ENCODE measurements around the gene KDR. TPM values are rescaled to one million over a fixed set of nuclear protein-coding genes. Genes with fewer than 3 reads are reported as not detected.

Gene KDR
- total RNA-seq, 2 donors from 2014 or later, result not detected

GRCh38 chr4:55127521-55127920 is 2.1 kb upstream of the KDR start:
- DNase-seq (ENCODE audit: low spot score in 2 of 2), result no peak
- ATAC-seq, result no peak
- no peaks in the 10 kb centered on the region for H3K9me3 Mint-ChIP-seq
- H3K36me3 Mint-ChIP-seq, result peaks cover 8 to 15% of the 10 kb centered on the region in 2 donors
- H3K27ac Mint-ChIP-seq, result no peak overlapping the region

DNA sequence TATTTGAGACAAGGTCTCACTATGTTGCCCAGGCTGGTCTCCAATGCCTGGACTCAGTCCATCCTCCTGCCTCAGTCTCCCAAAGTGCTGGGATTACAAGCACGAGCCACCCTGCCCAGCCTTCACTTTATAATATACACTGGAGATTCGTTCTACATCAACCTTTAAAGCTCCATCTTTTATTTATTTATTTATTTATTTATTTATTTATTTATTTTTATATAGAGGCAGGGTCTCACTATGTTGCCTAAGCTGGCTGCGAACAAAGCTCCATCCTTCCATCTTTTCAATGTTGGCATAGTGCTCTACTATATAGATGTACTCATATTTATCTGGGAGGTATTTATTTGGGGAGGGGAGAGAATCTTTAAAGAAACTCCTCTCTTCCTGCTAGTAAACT is 1.7 kb upstream of the KDR start:
- Mint-ChIP-seq H3K36me3 (peaks cover 8 to 15% of the 10 kb centered on the region in 2 donors), H3K27ac (no peak overlapping the region), H3K9me3 (no peaks in the 10 kb centered on the region)
- ATAC-seq (no peak), DNase-seq (ENCODE audit: low spot score in 2 of 2) (no peak)

- DNase-seq (ENCODE audit: low spot score in 2 of 2), result no peak
- no peak for ATAC-seq
- Mint-ChIP-seq H3K36me3 (peaks cover 8 to 15% of the 10 kb centered on the region in 2 donors), H3K27ac (no peak overlapping the region), H3K9me3 (no peaks in the 10 kb centered on the region)
Observed at GRCh38 chr4:55125763-55126541, 557 bp upstream of the KDR start.

GRCh38 chr4:55124322-55125076 is 896 bp downstream of the KDR start:
- DNase-seq (ENCODE audit: low spot score in 2 of 2) (no peak), ATAC-seq (no peak)
- H3K9me3 Mint-ChIP-seq, result no peaks in the 10 kb centered on the region
- H3K27ac Mint-ChIP-seq, result no peak overlapping the region
- peaks cover 8 to 15% of the 10 kb centered on the region in 2 donors for H3K36me3 Mint-ChIP-seq

DNA sequence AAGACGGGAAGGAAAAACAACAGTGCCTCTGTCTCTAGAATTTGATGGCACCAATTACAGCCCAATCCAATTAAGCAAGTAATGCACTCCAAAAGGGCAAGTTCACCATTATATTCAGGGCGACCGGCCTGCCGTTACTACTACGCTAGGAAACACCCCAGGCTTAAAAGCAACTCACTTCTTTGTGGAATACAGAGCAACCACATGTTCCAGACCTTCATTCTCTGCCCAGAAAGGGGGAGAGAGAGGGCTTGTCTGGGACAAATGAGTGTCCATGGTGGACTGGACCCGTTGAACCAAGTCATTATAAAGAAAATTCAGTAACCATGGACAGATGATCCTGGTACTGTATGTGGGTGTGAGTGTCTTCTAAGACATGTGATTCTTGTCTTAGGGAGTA is 1.6 kb downstream of the KDR start:
- Mint-ChIP-seq H3K9me3 (no peaks in the 10 kb centered on the region), H3K27ac (no peak overlapping the region), H3K36me3 (peaks cover 8 to 15% of the 10 kb centered on the region in 2 donors)
- ATAC-seq (no peak), DNase-seq (ENCODE audit: low spot score in 2 of 2) (no peak)

DNA sequence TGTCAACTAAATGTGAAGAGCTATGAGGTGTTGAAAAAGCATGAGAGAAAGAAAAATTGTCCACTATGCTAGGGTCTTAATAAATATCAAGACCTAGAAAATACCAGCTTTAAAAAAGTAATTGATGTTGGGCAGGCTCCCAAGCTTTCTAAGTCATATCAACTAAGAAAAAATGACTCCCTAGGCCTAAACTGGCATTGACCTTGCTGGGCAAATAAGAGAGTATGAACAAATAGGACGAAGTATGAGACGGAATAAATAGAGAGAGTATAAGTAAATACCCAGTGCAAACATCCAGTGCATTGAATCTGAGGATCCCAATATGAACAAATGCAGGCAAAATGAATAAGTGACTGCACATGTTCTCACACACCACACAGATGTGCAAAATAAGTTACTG is 3.2 kb downstream of the KDR start:
- ATAC-seq (no peak), DNase-seq (ENCODE audit: low spot score in 2 of 2) (no peak)
- Mint-ChIP-seq H3K9me3 (no peaks in the 10 kb centered on the region), H3K27ac (no peak overlapping the region), H3K36me3 (peaks cover 8 to 10% of the 10 kb centered on the region in 2 donors)

GRCh38 chr4:55121246-55121645 is 4.1 kb downstream of the KDR start:
- ATAC-seq, result no peak
- Mint-ChIP-seq H3K9me3 (no peaks in the 10 kb centered on the region), H3K27ac (no peak overlapping the region), H3K36me3 (peaks cover 4 to 7% of the 10 kb centered on the region in 2 donors)
- no peak for DNase-seq (ENCODE audit: low spot score in 2 of 2)

GRCh38 chr4:55118397-55118796 is 7.0 kb downstream of the KDR start:
- Mint-ChIP-seq H3K9me3 (no peaks in the 10 kb centered on the region), H3K27ac (no peak overlapping the region), H3K36me3 (no peaks in the 10 kb centered on the region)
- DNase-seq (ENCODE audit: low spot score in 2 of 2) (no peak), ATAC-seq (no peak)

GRCh38 chr4:55117511-55117910 is 7.9 kb downstream of the KDR start:
- Mint-ChIP-seq H3K9me3 (no peaks in the 10 kb centered on the region), H3K36me3 (no peaks in the 10 kb centered on the region), H3K27ac (no peak overlapping the region)
- DNase-seq (ENCODE audit: low spot score in 2 of 2) (no peak), ATAC-seq (no peak)

- no peaks in the 10 kb centered on the region for H3K36me3 Mint-ChIP-seq
- no peak for DNase-seq (ENCODE audit: low spot score in 2 of 2)
- H3K27ac Mint-ChIP-seq, result no peak overlapping the region
- no peak for ATAC-seq
- H3K9me3 Mint-ChIP-seq, result no peaks in the 10 kb centered on the region
Observed at GRCh38 chr4:55116450-55116849, 8.9 kb downstream of the KDR start.

DNA sequence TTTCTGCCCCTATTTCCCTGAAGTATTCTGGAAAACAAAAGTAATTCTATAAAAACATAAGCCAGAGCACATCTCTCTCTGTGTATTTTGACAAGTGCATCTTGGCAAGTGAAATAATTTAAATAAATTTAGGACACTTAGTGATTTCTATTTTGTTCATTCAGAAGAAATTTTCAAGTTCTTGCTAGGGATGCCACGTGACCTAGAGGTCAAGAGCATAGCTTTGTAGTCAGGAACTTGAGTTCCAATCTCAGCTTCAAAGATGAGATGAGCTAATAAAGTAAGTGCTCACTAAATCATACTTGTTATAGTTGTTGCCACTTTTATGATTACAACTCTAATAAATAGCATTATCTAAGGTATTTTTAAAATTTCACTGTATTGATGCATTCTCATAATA is 13.8 kb downstream of the KDR start:
- Mint-ChIP-seq H3K27ac (no peak overlapping the region), H3K9me3 (no peaks in the 10 kb centered on the region), H3K36me3 (no peaks in the 10 kb centered on the region)
- DNase-seq (ENCODE audit: low spot score in 2 of 2) (no peak), ATAC-seq (no peak)

- DNase-seq (ENCODE audit: low spot score in 2 of 2) (no peak), ATAC-seq (no peak)
- no peak overlapping the region for H3K27ac Mint-ChIP-seq
- no peaks in the 10 kb centered on the region for H3K36me3 Mint-ChIP-seq
- peaks cover 0 to under 1% of the 10 kb centered on the region in 2 donors for H3K9me3 Mint-ChIP-seq
Observed at GRCh38 chr4:55110131-55110530, 15.3 kb downstream of the KDR start.

DNA sequence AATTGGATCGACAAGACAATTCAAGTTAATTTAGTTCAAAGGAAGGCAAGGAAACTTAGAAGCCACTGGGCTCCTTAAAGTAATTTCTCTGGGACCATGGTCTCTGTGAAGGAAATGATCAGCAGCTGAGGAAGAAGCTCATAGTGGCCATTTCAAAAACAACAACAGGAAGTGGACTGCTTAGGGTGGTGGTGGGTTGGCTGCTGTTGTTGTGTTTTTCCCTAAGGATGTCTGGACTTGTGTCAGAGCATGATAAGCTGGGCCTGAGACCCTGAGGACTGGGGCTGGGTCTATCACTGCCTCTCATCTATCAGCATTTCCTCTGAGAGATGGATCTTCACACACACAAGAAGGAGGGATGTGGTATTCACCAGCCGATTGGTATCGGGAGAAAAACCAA is 18.3 kb downstream of the KDR start:
- peaks cover 0 to 4% of the 10 kb centered on the region in 2 donors for H3K9me3 Mint-ChIP-seq
- no peaks in the 10 kb centered on the region for H3K36me3 Mint-ChIP-seq
- no peak overlapping the region for H3K27ac Mint-ChIP-seq
- DNase-seq (ENCODE audit: low spot score in 2 of 2) (no peak), ATAC-seq (no peak)

- Mint-ChIP-seq H3K9me3 (peaks cover 0 to 4% of the 10 kb centered on the region in 2 donors), H3K36me3 (no peaks in the 10 kb centered on the region), H3K27ac (no peak overlapping the region)
- no peak for DNase-seq (ENCODE audit: low spot score in 2 of 2)
- ATAC-seq, result no peak
Observed at GRCh38 chr4:55103224-55103623, 22.2 kb downstream of the KDR start.

DNA sequence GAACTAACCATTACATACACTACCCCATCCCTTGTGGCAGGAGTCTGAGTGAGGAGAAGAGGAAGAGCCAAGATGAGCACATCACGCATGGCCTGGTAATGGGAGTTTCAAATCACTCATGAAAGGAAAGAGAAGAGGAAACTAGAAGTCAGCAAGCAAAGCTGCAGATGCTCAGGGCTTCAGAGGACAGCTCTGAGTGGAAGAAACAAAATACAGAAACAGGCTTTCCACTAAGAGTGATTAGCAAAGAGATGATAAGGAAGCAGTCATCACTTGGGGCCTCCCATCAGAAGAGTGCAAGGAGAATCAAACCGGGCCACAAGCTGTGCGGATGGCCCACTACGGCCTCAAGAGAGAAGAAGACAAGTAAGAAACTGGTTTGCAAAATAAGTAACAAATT is 25.6 kb downstream of the KDR start:
- Mint-ChIP-seq H3K27ac (no peak overlapping the region), H3K36me3 (no peaks in the 10 kb centered on the region), H3K9me3 (peaks cover 0 to under 1% of the 10 kb centered on the region in 2 donors)
- DNase-seq (ENCODE audit: low spot score in 2 of 2) (no peak), ATAC-seq (no peak)

DNA sequence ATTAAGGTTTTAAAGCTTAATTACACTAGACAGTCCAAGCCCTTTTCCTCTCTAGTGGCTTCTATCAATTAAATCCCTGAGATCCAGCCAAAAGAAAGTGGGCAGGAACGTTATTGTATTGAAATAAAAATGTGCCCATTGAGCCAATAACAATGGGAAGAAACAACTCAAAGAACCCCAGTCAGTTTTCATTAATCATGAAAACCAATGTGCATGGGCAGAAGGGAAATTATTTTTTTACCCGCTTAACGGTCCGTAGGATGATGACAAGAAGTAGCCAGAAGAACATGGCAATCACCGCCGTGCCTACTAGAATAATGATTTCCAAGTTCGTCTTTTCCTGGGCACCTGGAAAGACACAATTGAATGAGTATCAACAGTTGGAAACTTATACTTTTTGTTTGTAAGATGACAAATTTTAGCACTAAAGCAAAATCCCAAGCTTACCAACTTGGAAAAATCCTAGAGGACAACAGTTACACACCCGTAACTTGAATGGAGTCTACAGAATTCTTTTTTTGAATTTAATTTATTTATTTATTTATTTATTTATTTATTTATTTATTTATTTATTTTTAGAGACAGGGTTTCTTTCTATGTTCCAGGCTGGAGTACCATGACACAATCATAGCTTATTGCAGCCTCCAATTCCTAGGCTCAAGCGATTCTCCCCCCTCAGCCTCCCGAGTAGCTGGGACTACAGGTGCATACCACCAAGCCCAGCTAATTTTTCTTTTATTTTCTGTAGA is 26.8 kb downstream of the KDR start:
- ATAC-seq, result no peak
- H3K36me3 Mint-ChIP-seq, result no peaks in the 10 kb centered on the region
- DNase-seq (ENCODE audit: low spot score in 2 of 2), result no peak

DNA sequence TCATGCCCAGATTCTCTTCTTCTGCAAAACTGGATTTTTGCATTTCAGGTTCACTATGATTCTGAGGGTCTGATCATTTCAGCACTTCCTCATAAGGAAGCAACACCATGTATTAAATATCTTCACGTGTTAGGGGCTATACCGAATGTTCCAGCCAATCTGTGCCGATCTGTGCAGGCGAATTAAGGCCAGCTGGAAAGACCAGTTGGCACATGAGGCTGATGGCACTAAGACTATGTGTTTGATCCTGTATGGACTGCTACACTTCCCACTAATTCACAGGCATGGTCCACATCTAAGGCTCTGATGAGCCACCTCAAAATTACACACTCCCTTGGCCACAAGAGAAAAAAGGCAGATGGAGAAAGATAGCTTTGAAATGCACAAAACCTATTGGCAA is 28.8 kb downstream of the KDR start:
- DNase-seq (ENCODE audit: low spot score in 2 of 2) (no peak), ATAC-seq (no peak)
- Mint-ChIP-seq H3K36me3 (no peaks in the 10 kb centered on the region), H3K27ac (no peak overlapping the region), H3K9me3 (peaks cover 0 to 5% of the 10 kb centered on the region in 2 donors)

More for the DNA sequence above, 26.8 kb downstream of the KDR start:
- no peaks in the 10 kb centered on the region for H3K9me3 Mint-ChIP-seq
- no peak overlapping the region for H3K27ac Mint-ChIP-seq

Data from activated naive CD4-positive, alpha-beta T cell treated with anti-CD3 and anti-CD28 coated beads, Interleukin-2, amount 50 U/mL, for 72 hours (primary cell).